KOPT-K1 (cell line): ENCODE data around the gene NSDHL.

Experiments used
- H3K27ac ChIP-seq: fragments of 200-600 bp; sonication (generic); 2 replicates; pipeline ENCODE4 v1.5.1; 2016; ENCODE audit warnings: antibody characterized with exemption, mild to moderate bottlenecking, low read depth, low read length; ENCODE audit not compliant: poor library complexity, severe bottlenecking
- H3K36me3 ChIP-seq: fragments of 200-600 bp; sonication (generic); 2 replicates; pipeline ENCODE4 v1.5.1; 2017; ENCODE audit warnings: antibody characterized with exemption, mild to moderate bottlenecking, low read length, moderate library complexity; ENCODE audit not compliant: insufficient read depth
- H3K9me3 ChIP-seq: fragments of 200-600 bp; sonication (generic); 2 replicates; pipeline ENCODE4 v1.5.1; 2017; ENCODE audit warnings: antibody characterized with exemption, low read length, mild to moderate bottlenecking; ENCODE audit not compliant: insufficient read depth, poor library complexity, severe bottlenecking

NSDHL gene

DNA sequence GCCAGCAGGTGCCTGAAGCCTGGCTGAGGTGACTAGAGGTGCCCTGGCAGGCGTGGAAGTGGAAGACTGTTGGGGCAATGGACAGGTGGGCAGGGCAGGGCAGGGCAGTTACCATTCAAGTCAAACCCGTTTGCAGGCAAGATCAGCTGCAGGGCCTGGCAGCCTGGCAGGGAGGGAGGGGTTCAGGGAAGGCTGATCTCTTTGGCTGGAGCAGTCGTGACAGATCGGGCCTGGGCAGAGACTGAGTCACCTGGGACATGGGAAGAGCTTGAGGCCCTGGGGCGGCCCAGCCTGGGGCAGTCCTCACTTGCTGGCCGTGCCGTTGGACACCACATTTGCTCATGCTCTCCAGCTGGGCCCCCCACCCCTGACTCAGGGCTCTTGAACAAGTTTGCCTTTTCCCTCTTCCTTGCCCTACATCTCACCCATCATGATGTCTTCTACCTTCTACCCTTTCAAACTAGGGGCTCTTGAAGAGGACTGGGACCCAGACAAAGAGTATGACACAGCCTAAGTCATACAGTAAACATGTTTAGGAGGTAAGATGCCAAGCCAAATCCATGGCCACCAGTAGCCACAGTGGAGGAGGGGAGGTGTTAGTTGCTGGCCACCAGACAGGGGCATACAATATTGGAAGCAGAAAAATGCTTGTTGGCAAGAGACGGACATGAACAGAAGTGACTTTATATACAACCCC lies 65.0 kb downstream of the NSDHL start:
- H3K36me3 ChIP-seq, result no peaks in the 10 kb centered on the region
- no peaks in the 10 kb centered on the region for H3K9me3 ChIP-seq
- H3K27ac ChIP-seq, result no peak overlapping the region

DNA sequence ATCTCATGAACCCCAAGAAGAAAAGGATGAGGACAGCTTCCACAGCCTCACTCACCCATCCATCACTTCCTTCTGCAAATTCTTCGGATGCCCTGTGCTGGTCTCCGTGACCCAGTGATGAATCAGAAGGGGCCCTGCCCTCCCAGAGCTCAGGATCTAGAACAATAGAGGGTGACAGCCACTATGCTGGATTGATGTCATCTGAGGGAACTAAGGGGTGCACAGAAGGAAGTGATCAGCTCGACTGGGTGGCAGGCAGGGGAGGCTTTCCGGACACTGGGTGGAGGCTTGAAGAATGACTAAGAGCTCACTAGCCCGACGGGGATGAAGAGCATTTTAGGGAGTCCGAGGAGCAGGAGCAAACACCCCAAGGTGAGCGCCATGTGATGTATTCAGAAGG lies 65.6 kb downstream of the NSDHL start:
- H3K9me3 ChIP-seq, result no peaks in the 10 kb centered on the region
- H3K27ac ChIP-seq, result no peak overlapping the region
- H3K36me3 ChIP-seq, result no peaks in the 10 kb centered on the region

DNA sequence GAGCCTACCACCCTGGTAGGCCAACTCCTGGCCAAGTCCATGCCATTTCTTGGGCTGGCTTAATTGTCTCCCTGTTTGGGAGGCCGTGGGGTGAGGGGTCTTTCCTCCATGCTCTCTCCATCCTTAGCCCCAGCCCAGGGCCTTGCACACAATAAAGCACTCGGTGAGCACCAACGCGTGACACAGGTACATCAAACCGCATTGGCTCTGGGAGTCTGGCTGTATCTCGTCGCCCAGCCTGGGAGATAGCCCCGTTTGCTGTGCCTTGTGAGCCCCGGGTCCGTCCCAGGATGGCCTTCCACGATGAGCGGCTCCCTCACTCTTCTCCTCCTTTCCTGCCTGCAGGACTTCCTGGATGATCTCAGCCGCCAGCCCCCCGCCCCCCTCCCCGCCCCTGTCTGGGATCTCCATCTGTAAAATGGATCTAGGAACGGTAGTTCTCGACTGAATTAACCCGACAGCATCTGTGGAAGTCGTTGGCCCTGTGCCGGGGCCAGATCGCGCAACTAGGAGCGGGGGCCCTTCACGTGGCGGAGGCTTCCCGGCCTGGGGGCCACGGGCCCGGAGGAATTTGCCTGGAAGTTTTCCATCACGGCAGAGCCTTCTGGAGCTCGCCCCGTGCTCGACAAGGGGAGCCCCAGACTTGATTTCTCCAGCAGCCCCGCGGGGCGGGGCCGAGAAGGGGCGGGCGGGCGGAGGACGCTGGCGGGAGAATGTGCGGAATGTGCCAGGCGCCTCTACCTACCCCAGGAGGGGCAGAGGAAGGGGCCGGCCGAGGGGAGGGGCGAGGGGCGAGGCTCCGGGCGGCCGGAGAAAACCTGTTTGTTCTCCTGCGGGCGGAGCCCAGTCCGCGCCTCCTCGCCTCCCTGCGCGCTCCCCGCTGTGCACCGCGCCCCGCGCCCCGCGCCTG lies 66.6 kb downstream of the NSDHL start, which contains the start of gene ZNF185:
ZNF185 (plus strand) TSS at position 846 of the 910 bp plus-strand sequence. CDS start 16,423 bp downstream, outside the sequence.
- Histone ChIP-seq H3K36me3 (no peaks in the 10 kb centered on the region), H3K9me3 (no peaks in the 10 kb centered on the region), H3K27ac (no peak within 1 kb of the TSS)

DNA sequence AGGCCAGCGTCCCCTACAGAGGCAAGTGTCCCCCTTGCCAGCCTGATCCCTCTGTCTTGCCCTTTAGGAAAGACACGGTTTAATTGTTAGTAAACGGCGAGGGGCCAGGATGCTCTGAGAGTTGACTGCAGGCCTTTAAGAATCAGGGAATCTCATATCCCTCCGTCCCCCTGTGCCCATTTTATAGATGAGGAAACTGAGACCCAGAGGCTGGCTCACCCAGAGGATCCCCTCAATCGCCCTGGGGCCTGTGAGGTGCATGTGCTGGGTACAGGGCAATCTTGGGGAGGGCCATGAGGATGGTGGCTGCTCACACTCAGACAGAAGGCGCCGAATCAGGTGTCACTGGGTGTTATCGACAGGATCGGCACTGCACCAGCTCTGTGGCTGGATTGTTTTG lies 67.6 kb downstream of the NSDHL start:
- Histone ChIP-seq H3K27ac (no peak overlapping the region), H3K36me3 (no peaks in the 10 kb centered on the region), H3K9me3 (no peaks in the 10 kb centered on the region)

DNA sequence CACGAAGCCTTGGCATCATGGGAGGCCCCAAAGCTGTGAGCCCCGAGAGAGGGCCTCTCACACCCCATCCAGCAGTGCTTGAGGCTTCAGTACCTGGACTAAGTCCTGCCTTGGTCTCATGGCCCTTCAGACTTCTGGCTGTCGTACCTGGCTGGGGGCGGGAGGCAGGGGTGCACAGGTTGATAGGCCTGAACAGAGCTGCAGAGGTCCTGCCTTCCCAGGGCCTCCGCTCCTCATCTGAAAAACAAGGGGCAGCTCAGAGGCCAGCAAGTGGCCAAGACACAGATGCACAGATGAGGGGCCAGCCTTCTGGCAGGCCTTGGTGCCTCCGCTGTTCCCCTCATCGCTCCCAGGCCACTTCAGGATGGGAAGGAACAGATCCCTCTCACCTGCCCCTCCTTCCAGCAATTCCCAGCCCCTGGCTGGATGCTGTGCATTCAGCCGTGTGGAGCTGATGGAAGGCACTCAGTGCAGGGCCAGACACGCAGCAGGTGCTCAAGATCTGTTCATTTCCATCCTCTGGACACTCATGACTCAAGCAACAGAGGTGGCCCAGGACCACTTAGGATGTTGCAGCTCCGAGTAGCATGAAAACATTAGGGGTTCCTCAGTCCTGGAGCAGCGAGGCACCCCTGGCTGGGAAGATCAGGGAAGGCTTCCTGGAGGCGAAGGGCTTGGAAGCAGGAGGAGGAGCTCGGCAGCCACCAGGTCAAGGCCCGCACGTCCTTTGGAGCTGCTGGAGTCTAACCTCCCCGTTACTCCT lies 68.4 kb downstream of the NSDHL start:
- H3K27ac ChIP-seq, result no peak overlapping the region
- H3K36me3 ChIP-seq, result no peaks in the 10 kb centered on the region
- H3K9me3 ChIP-seq, result no peaks in the 10 kb centered on the region

DNA sequence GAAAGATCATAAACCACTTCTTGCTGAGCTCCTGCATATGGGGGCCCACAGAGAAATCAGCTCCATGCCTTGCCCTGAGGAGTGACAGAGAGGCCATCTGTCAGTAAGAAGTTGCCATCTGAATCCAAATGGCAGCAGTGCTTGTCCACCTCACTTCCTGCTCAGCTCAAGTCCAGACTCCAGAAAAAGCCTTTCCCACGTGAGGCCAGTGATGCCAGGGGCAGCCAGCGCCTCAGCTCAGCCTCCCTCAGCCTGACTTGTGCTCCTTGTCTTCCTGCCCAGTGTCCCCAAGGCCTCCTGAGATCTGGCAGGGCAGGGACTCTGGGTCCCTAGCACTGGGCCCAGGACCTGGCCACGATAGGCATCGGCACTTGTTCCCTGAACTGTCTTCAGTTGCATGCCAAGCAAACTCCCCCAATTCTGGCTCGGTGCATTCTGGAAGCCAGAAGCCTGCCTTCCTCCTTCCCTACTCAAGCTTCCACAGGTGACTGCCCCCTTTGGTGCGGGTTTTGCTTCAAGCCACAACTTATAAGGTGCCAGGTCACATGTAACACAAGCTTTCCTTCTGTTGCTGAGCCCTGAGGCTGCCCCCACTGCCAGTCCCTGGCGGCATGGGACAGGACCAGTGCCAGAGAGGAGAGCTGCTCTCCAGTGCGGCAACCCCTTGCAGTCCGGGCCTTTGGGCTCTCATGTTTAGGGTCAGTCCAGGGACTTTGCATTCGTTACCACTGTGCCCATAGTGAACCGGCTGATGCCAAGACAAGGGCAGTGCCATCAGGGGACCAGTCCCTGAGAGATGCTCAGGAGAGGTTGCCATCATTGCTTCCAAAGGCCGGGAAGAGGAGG lies 69.2 kb downstream of the NSDHL start:
- Histone ChIP-seq H3K27ac (no peak overlapping the region), H3K36me3 (no peaks in the 10 kb centered on the region), H3K9me3 (no peaks in the 10 kb centered on the region)

DNA sequence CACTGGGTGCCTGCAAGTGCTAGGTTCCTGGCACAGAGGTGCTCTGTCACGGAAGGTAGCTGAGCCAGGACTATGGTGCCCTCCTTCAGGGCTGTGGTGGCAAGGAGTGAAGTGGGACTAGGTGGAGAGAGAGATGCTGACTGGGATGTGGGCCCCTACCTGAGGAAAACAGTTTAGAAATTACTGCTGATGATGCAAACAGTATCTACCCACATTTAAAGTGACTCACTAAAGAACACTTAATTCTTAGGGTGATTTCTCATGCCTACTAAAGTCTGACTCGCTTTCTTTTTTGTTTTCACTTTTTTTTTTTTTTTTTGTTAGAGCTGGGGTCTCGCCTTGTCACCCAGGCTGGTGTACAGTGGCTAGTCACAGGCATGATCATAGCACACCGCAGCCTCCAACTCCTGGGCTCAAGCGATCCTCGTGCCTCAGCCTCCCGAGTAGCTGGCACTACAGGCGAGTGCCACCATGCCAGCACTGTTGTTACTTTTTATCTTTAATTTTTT lies 70.1 kb downstream of the NSDHL start:
- Histone ChIP-seq H3K9me3 (no peaks in the 10 kb centered on the region), H3K36me3 (no peaks in the 10 kb centered on the region), H3K27ac (no peak overlapping the region)

DNA sequence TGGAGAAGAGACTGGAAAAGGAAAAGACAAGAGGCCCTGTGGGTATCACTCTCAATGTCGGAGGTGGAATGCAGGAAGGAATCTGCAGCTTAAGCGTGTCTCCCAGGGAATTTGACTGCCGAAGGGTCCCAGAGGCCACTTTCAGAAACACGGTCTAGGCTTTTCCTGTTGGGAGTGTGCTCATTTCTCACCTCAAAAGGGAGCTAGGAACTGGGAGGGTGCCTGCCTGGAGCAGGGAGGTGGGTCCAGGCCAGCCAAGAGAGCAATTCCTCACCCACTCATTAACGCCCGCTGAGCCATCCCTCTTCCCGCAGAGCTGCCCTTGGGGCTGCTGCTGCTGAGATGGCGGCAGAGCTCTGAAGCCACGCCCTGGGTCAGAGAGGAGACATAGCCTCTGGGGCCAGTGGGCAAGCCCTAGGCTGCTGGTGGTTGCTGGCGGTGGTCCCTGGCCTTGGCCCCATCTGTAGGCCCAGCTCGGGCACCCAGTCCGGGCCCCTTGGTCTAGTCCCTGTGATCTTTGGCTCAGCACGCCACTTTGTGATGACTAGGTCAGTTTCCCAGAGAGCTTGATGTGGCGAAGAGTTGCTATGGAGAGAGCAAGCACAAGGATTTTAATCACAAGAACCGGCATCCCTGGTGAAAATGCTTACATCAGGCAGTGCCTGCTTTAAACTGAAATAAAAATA lies 71.1 kb downstream of the NSDHL start:
- Histone ChIP-seq H3K27ac (no peak overlapping the region), H3K9me3 (no peaks in the 10 kb centered on the region), H3K36me3 (no peaks in the 10 kb centered on the region)

DNA sequence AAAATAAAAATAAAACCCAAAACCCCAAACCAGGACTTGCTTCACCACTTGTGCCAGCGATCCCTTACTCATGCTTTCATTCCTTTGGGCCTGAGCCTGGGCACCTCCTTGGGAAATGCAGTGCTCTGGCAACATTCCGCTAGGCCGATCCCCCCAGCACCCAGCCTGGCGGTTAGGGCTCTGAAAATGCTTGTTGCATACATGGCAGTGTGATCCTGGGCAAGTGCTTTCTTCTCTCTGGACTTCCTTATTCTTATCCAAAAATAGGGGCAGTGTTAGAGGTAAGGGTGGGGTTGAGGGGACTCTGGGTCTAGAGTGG lies 71.6 kb downstream of the NSDHL start:
- Histone ChIP-seq H3K36me3 (no peaks in the 10 kb centered on the region), H3K9me3 (no peaks in the 10 kb centered on the region), H3K27ac (no peak overlapping the region)

DNA sequence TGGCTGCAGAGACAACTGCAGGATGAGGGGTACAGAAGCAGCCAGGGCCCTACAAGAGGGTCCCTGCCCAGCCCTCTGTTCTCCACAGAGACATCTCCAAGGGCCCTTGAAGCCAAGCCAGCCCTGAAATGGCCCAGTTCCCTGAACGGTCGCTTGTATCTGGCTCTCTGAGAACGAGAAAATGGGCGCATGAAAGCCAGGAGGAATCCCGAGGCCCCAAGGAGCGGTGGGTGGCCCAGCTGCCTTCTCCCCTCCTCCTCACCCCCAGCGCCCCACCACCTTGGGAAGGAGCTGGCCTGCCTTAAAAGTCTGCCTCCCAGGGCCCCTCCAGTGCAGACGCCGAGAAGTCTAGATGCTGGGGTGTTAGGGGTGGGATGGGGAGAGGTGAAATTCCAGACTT lies 72.7 kb downstream of the NSDHL start:
- no peak overlapping the region for H3K27ac ChIP-seq
- no peaks in the 10 kb centered on the region for H3K36me3 ChIP-seq
- no peaks in the 10 kb centered on the region for H3K9me3 ChIP-seq

DNA sequence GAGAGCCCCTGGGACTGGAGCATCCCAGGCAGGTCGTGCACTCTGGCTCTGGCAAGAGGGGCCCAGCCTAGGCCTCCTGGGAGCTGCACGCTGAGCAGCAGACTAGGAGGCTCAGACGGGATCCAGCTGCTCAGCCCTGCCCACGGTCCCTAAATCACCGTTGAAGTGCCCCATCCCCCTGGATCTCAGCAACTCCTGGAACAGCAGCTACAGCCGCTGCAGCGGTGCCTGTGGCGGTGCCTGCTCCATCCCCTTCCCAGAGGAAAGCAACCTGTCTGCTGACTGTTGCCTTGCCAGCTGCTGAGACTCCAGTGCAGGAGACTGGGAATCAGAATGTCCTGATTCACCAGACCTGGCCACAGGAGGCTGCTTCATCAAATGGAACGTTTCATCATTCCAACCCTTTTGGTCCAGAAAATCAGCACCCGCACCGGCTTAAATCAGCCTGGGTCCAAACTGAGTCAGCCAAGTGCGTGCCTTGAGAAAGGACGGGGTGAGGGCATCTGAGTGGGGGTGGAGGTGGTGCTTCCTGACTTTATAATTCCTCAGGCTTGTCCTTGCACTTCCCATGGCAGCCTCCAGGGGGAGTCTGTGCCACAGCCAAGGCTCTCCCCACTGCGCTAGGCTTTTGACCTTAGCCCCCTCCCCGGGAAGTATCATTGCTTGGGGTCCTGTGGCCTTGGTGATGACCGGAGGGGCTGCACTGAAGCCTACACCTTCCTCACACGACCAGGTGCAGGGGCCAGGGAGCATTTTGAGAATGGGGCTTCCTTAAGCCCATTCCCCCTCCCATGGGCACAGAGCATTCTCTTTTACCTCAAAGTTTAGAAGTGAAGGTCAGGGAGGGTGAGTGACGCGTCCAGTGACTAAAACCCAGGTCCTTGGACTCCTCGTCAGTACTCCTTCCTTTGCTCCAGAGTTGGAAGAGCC lies 73.6 kb downstream of the NSDHL start:
- Histone ChIP-seq H3K9me3 (no peaks in the 10 kb centered on the region), H3K27ac (no peak overlapping the region), H3K36me3 (no peaks in the 10 kb centered on the region)

DNA sequence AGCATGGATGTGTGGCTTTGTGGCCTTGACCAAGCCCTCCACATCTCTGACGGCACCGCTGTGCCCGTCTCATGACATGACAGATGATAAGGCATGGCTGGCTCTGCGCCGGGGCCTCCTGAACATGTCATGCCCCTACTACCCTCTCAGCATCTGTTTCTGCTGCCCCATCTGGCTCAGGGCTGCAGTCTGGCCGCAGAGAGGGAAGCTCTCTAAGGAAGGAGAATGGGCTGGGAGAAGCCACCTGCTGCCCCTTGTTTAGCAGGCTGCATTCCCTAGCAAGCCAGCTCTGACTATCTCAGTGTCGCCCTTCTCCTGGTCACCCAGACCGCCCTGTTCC lies 74.2 kb downstream of the NSDHL start:
- no peak overlapping the region for H3K27ac ChIP-seq
- no peaks in the 10 kb centered on the region for H3K36me3 ChIP-seq
- no peaks in the 10 kb centered on the region for H3K9me3 ChIP-seq

DNA sequence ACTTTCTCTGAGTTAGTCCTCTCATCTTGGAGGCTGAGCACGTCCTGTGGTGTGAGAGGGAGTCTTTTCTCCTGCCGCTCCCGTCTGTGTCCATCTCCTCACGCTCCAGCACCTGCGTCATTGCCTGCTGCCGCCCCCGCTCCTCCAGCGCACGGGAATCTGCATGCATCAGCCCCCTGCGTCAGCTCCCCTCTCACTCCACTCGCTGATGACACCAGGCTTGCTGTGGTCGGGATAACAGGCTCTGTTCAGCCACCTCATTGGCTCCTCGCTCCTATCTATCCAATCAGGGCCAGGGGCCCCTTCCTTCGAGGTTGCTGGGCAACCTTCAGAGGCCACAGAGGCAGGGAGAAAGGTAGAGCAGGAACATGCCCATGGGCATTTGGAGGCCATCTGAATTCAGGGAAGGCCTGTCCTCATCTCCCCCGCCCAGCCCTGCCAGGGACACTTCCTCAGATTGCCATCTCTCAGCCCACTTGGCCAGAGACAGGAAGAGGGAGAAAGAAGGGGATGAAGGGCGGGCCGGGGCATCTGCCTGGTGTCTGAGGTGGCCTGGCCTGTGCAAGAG lies 76.3 kb downstream of the NSDHL start:
- no peak overlapping the region for H3K27ac ChIP-seq
- H3K9me3 ChIP-seq, result no peaks in the 10 kb centered on the region

More for the DNA sequence above, 76.3 kb downstream of the NSDHL start:
- no peaks in the 10 kb centered on the region for H3K36me3 ChIP-seq
